ENCODE results near the gene NOL4L.

DNA sequence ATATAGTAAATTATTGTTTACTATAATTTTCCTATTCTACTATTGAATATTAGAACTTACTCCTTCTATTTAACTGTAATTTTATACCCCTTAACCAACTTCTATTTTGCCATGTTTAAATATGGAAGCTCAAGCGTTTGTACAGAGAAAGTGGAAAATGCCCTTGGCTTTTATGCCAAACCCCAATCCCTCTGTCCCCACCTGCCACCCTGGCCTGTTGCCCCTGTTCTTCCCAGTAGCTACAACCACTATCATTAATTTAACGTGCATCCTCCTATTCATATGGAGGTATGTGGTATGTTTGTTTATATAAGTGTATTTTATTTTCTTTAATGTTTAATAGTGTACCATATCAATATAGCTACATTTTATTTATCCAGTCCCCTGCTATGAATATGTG lies 168.9 kb downstream of the NOL4L start:
- no peak for TF ChIP-seq POLR2A (IDR thresholded peaks at IDR 0.05; ENCODE audit: low read depth)
- TF ChIP-seq, protein P1, sequence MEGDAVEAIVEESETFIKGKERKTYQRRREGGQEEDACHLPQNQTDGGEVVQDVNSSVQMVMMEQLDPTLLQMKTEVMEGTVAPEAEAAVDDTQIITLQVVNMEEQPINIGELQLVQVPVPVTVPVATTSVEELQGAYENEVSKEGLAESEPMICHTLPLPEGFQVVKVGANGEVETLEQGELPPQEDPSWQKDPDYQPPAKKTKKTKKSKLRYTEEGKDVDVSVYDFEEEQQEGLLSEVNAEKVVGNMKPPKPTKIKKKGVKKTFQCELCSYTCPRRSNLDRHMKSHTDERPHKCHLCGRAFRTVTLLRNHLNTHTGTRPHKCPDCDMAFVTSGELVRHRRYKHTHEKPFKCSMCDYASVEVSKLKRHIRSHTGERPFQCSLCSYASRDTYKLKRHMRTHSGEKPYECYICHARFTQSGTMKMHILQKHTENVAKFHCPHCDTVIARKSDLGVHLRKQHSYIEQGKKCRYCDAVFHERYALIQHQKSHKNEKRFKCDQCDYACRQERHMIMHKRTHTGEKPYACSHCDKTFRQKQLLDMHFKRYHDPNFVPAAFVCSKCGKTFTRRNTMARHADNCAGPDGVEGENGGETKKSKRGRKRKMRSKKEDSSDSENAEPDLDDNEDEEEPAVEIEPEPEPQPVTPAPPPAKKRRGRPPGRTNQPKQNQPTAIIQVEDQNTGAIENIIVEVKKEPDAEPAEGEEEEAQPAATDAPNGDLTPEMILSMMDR (IDR thresholded peaks at IDR 0.05), result no peak
